MCF 10A (cell line): ENCODE data around the gene SPPL2B. TPM values are rescaled to one million over a fixed set of nuclear protein-coding genes. Genes with fewer than 3 reads are reported as not detected.

Experiments used
- BruUV-seq: library from RNA; stranded (reverse); fragments of 400-500 nt; replicated peaks from 2 replicates; lab custom pipeline; 2021; lab: Mats Ljungman, UMichigan
- CTCF ChIA-PET: fragments of 300-600 bp; sonication (Branson Sonifier 250); formaldehyde crosslinking; extraction: SDS; loops from one replicate; lab custom pipeline; 2021; ENCODE audit warnings: antibody characterized with exemption, inconsistent platforms; lab: Yijun Ruan, JAX
- POLR2A ChIA-PET: fragments of 300-600, 350-650 bp; sonication (Branson Sonifier 250); formaldehyde crosslinking; extraction: SDS; loops from one replicate; lab custom pipeline; 2020; ENCODE audit warnings: antibody characterized with exemption, inconsistent platforms; lab: Yijun Ruan, JAX
- DNase-seq: peaks from one replicate; pipeline ENCODE4 v3.0.0-alpha.2; 2018; ENCODE audit not compliant: unreplicated experiment
- H3K27ac Mint-ChIP-seq: one replicate; pipeline ENCODE4 v1.8.0; 2022; ENCODE audit warnings: mild to moderate bottlenecking, low read depth, mixed read lengths; ENCODE audit not compliant: unreplicated experiment
- H3K27me3 Mint-ChIP-seq: one replicate; pipeline ENCODE4 v1.8.0; 2022; ENCODE audit warnings: mixed read lengths; ENCODE audit not compliant: insufficient read depth, unreplicated experiment
- H3K36me3 Mint-ChIP-seq: one replicate; pipeline ENCODE4 v1.8.0; 2022; ENCODE audit warnings: mild to moderate bottlenecking, moderate library complexity, mixed read lengths; ENCODE audit not compliant: insufficient read depth, unreplicated experiment
- H3K4me1 Mint-ChIP-seq: one replicate; pipeline ENCODE4 v1.8.0; 2022; ENCODE audit warnings: mixed read lengths; ENCODE audit not compliant: insufficient read depth, unreplicated experiment
- H3K4me3 Mint-ChIP-seq: one replicate; pipeline ENCODE4 v1.8.0; 2022; ENCODE audit warnings: mild to moderate bottlenecking, moderate library complexity, mixed read lengths; ENCODE audit not compliant: unreplicated experiment
- H3K9me3 Mint-ChIP-seq: one replicate; pipeline ENCODE4 v1.8.0; 2022; ENCODE audit warnings: mixed read lengths; ENCODE audit not compliant: unreplicated experiment
- CTCF ChIP-seq: fragments of 200-600 bp; IDR thresholded peaks from one replicate; pipeline ENCODE4 v1.8.0; 2022; ENCODE audit warnings: antibody characterized with exemption, mild to moderate bottlenecking; ENCODE audit not compliant: unreplicated experiment
- intact Hi-C: fragments of 100-400 bp; cut with micrococcal nuclease; formaldehyde crosslinking; loops from 2 replicates; pipeline ENCODE4 v1.14.1; 2022
- total RNA-seq: library from RNA; stranded (reverse); gene quantifications from 2 replicates; pipeline ENCODE4 v1.2.3, GENCODE V29; 2022

The SPPL2B gene
- total RNA-seq, 1 experiment from 2014 or later, result 70.1 TPM

GRCh38 chr19:2286402-2287140, 41.9 kb upstream of the SPPL2B start:
- no peak overlapping the region for H3K4me3 Mint-ChIP-seq
- POLR2A ChIA-PET, result interaction anchor here (1.3 to 1.4 kb wide), 2 partner anchors 7 to 48 kb away, joined by 3 to 4 read pairs; no protein-coding TSS in a partner anchor
- H3K27me3 Mint-ChIP-seq, result peaks cover 20% of the 10 kb centered on the region

GRCh38 chr19:2287585-2288337, 40.7 kb upstream of the SPPL2B start:
- ChIA-PET CTCF (interaction anchor here (1.4 kb wide), 1 partner anchor 14 kb away, joined by 3 read pairs; no protein-coding TSS in a partner anchor), POLR2A (interaction anchor here (0.8 to 1.4 kb wide), 3 partner anchors 8 to 140 kb away, joined by 3 to 4 read pairs (median 3); partner anchors contain the start of gene TIMM13)
- Mint-ChIP-seq H3K4me1 (no peaks in the 10 kb centered on the region), H3K27me3 (peaks cover 20% of the 10 kb centered on the region), H3K9me3 (no peaks in the 10 kb centered on the region), H3K36me3 (no peaks in the 10 kb centered on the region), H3K27ac (no peak overlapping the region), H3K4me3 (no peak overlapping the region)
- TF ChIP-seq CTCF, result no peak
- intact Hi-C loops, result no loop called here
- no peak for DNase-seq
- no TSS peak for BruUV-seq

More at GRCh38 chr19:2286402-2287140, 41.9 kb upstream of the SPPL2B start:
- Mint-ChIP-seq H3K27ac (no peak overlapping the region), H3K4me1 (no peaks in the 10 kb centered on the region), H3K9me3 (no peaks in the 10 kb centered on the region), H3K36me3 (no peaks in the 10 kb centered on the region)
- no TSS peak for BruUV-seq
- CTCF ChIA-PET, result interaction anchor here (1.4 kb wide), 1 partner anchor 12 kb away, joined by 3 read pairs; no protein-coding TSS in a partner anchor
- no peak for DNase-seq
- no peak for TF ChIP-seq CTCF
- intact Hi-C loops, result no loop called here

- intact Hi-C loops, result no loop called here
- ChIA-PET CTCF (interaction anchor here (0.6 to 1.2 kb wide), 3 partner anchors 48 to 141 kb away, joined by 3 to 4 read pairs (median 4); no protein-coding TSS in a partner anchor), POLR2A (interaction anchor here (0.8 to 1.3 kb wide), 2 partner anchors 9 to 139 kb away, joined by 3 read pairs; partner anchors contain the start of gene TIMM13)
- H3K4me3 Mint-ChIP-seq, result no peak overlapping the region
- peaks cover 22% of the 10 kb centered on the region for H3K27me3 Mint-ChIP-seq
- H3K4me1 Mint-ChIP-seq, result no peaks in the 10 kb centered on the region
- TF ChIP-seq CTCF, result no peak
- no peaks in the 10 kb centered on the region for H3K9me3 Mint-ChIP-seq
- no peaks in the 10 kb centered on the region for H3K36me3 Mint-ChIP-seq
- H3K27ac Mint-ChIP-seq, result no peak overlapping the region
- no peak for DNase-seq
- no TSS peak for BruUV-seq
Observed at GRCh38 chr19:2288338-2288817, 40.1 kb upstream of the SPPL2B start.
